Esophagus muscularis mucosa (tissue), 4 donors: ENCODE measurements around the gene POLQ. TPM values are rescaled to one million over a fixed set of nuclear protein-coding genes. Genes with fewer than 3 reads are reported as not detected.

Source experiments
- DNase-seq: peaks from one replicate; pipeline ENCODE4 v3.0.0-alpha.2; 2017; ENCODE audit errors: extremely low spot score
- H3K27ac ChIP-seq, 4 donors: fragments of 200-600 bp; sonication (generic); replicated peaks in 1 of 4; 1 replicate in 3 of 4; 2 replicates in 1 of 4; pipeline ENCODE4 v1.5.1; 2016 to 2019; ENCODE audit warnings: mild to moderate bottlenecking in 1 of 4
- H3K27me3 ChIP-seq, 4 donors: fragments of 200-600 bp; sonication (generic); one replicate each; pipeline versions ENCODE4 v1.5.1 to v1.6.0; 2016 to 2019
- H3K36me3 ChIP-seq, 4 donors: fragments of 200-600 bp; sonication (generic); one replicate each; pipeline ENCODE4 v1.5.1; 2016 to 2019
- H3K4me1 ChIP-seq, 4 donors: fragments of 200-600 bp; sonication (generic); one replicate each; pipeline ENCODE4 v1.5.1; 2016 to 2019
- H3K4me3 ChIP-seq, 4 donors: fragments of 200-600 bp; sonication (generic); 1 replicate in 2 of 4; 2 replicates in 2 of 4; pipeline ENCODE4 v1.5.1; 2016 to 2019; ENCODE audit warnings: mild to moderate bottlenecking in 4 of 4, moderate library complexity in 1 of 4
- H3K9me3 ChIP-seq, 4 donors: fragments of 200-600 bp; sonication (generic); 1 replicate in 3 of 4; 2 replicates in 1 of 4; pipeline ENCODE4 v1.5.1; 2016 to 2019
- EP300 ChIP-seq: sonication (generic); formaldehyde crosslinking; IDR thresholded peaks from one replicate; pipeline ENCODE4 v1.6.1; 2017; ENCODE audit warnings: antibody characterized with exemption
- POLR2A ChIP-seq: fragments of 450-650 bp; IDR thresholded peaks from one replicate; pipeline ENCODE4 v1.6.1; 2017; ENCODE audit warnings: antibody characterized with exemption, moderate library complexity, mild to moderate bottlenecking, low read depth
- POLR2AphosphoS5 ChIP-seq, 2 donors: sonication (generic); formaldehyde crosslinking; IDR thresholded peaks; one replicate each; pipeline ENCODE4 v1.6.1; 2017; ENCODE audit warnings: antibody characterized with exemption in 2 of 2
- WGBS: methylation state at CpG from one replicate; pipeline ENCODE4 v1.1.5; 2018; 5-methylcytosine and 5-hydroxymethylcytosine counted together
- intact Hi-C: fragments of 100-400 bp; cut with DNase I; formaldehyde crosslinking; loops from one replicate; pipeline ENCODE4 v1.15.1; 2023
- total RNA-seq, 4 donors: library from RNA; depleted of rRNA; stranded (reverse); fragments of >200 nt; gene quantifications; one replicate each; pipeline versions ENCODE4 v1.1.0 to v1.2.1, GENCODE V29; 2016
- TF ChIP-seq, protein P1 (sequence below), 3 experiments: fragments of 200-600 bp in 2 of 3; fragments of 450-650 bp in 1 of 3; sonication (generic) in 2 of 3; IDR thresholded peaks; one replicate each; pipeline ENCODE4 v1.5.1; 2017 to 2019; ENCODE audit warnings: antibody characterized with exemption in 3 of 3, mild to moderate bottlenecking in 2 of 3, moderate library complexity in 1 of 3

POLQ gene
- total RNA-seq, 4 donors from 2014 or later = under 0.01 to 0.40 (median 0.15) TPM

DNA sequence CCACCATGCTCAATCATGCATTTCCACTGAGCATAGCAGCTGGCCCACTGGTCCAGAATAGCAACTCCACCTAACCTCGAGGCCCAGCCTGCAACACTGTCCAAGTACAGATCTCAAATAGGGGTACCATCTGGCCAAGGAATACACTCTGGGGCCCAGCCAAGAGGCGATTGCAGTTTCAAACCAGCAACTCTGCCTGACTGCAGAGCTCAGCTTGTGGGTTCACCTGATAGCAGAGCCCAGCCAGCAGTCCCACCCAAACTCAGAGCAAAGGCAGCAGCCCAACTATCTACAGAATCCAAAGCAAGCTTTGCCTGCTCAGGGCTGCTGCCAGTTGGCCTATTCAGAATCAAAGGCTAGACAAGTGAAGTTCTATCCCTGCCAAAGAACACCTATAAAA is 30.5 kb downstream of the POLQ start:
- intact Hi-C loops = no loop called here
- Histone ChIP-seq H3K27ac (no peak overlapping the region), H3K27me3 (no peaks in the 10 kb centered on the region), H3K4me1 (no peaks in the 10 kb centered on the region), H3K36me3 (no peaks in the 10 kb centered on the region), H3K4me3 (no peak overlapping the region), H3K9me3 (peaks cover 0 to 19% (median 7%) of the 10 kb centered on the region in 4 donors)
- WGBS = 50% methylated on average over 2 of the region's 2 CpGs
- no peak for TF ChIP-seq EP300
- TF ChIP-seq, protein P1, sequence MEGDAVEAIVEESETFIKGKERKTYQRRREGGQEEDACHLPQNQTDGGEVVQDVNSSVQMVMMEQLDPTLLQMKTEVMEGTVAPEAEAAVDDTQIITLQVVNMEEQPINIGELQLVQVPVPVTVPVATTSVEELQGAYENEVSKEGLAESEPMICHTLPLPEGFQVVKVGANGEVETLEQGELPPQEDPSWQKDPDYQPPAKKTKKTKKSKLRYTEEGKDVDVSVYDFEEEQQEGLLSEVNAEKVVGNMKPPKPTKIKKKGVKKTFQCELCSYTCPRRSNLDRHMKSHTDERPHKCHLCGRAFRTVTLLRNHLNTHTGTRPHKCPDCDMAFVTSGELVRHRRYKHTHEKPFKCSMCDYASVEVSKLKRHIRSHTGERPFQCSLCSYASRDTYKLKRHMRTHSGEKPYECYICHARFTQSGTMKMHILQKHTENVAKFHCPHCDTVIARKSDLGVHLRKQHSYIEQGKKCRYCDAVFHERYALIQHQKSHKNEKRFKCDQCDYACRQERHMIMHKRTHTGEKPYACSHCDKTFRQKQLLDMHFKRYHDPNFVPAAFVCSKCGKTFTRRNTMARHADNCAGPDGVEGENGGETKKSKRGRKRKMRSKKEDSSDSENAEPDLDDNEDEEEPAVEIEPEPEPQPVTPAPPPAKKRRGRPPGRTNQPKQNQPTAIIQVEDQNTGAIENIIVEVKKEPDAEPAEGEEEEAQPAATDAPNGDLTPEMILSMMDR (IDR thresholded peaks at IDR 0.05) = no peak
- TF ChIP-seq POLR2A = no peak
- no peak for TF ChIP-seq POLR2AphosphoS5 (IDR thresholded peaks at IDR 0.05)
- no peak for DNase-seq

DNA sequence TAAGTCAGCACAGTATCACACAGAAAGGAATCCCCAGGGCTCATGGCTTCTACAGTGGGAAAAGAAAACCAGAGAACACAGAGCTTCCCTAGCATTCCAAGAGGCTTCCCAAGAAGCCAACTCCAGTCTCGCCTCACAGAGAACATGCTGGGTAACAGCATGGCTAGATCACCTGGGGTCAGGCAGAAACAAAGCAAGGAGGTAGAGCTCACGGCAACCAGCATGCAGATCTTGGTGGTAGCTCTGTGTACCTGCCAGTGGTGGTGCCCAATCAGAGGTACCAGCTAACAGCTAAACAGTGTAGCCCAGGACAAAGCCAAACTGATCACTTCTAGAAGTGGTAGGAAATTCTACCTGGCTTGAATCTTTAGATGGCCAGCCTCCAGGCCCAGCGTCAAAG is 31.3 kb downstream of the POLQ start:
- DNase-seq = no peak
- intact Hi-C loops = no loop called here
- 100% methylated on average over 3 of the region's 3 CpGs for WGBS

DNA sequence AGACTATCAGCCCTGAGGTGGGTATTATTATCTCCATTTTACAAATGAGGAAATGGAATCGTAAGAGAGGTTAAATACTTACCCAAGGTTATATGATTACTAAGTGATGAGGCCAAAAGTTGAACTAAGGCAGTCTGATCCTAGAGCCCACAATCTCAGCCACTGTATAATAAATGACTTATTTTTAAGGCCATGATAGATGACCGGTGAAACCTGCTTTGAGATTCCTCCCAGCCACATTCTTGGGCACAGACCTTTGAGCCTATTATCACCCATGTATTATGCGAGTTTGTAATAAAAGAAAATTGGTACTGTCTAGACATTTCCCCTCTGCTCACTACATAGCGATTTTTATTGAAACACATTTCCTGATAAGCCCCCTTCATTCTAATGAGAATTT is 37.4 kb downstream of the POLQ start:
- Histone ChIP-seq H3K27me3 (no peaks in the 10 kb centered on the region), H3K9me3 (no peaks in the 10 kb centered on the region), H3K36me3 (no peaks in the 10 kb centered on the region), H3K4me3 (no peak overlapping the region), H3K27ac (no peak overlapping the region), H3K4me1 (no peaks in the 10 kb centered on the region)
- DNase-seq = no peak
- WGBS = 94% methylated on average over 4 of the region's 4 CpGs
- intact Hi-C loops = no loop called here
- TF ChIP-seq EP300 = no peak
- TF ChIP-seq POLR2AphosphoS5 (IDR thresholded peaks at IDR 0.05) = no peak
- TF ChIP-seq, protein P1 (IDR thresholded peaks at IDR 0.05) = no peak
- TF ChIP-seq POLR2A = no peak

More for the DNA sequence above, 31.3 kb downstream of the POLQ start:
- Histone ChIP-seq H3K27ac (no peak overlapping the region), H3K27me3 (no peaks in the 10 kb centered on the region), H3K4me1 (no peaks in the 10 kb centered on the region), H3K36me3 (no peaks in the 10 kb centered on the region), H3K4me3 (no peak overlapping the region), H3K9me3 (peaks cover 0 to 19% (median 7%) of the 10 kb centered on the region in 4 donors)
- TF ChIP-seq POLR2A (no peak), EP300 (no peak), POLR2AphosphoS5 (IDR thresholded peaks at IDR 0.05) (no peak)
- TF ChIP-seq, protein P1 (IDR thresholded peaks at IDR 0.05) = no peak

DNA sequence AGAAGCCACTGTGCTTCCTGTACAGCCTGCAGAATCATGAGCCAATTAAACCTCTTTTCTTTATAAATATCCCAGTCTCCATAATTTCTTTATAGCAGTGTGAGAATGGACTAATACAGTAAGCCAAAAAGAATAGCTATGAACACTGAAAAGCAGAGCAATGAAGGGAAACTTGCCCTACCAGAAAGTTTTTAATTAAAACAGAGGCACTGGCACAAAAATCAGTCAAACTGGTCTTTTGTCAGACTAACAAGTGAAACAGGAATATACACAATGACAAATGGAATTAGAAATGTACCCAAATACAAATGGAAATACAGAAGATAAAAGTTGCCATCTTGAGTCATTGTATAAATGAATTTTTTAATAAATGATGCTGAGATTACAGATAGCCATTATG is 40.5 kb downstream of the POLQ start:
- no peak for DNase-seq
- no peaks in the 10 kb centered on the region for H3K9me3 ChIP-seq
- H3K27ac ChIP-seq = no peak overlapping the region
- no peaks in the 10 kb centered on the region for H3K36me3 ChIP-seq
- H3K27me3 ChIP-seq = no peaks in the 10 kb centered on the region
- TF ChIP-seq, protein P1 (IDR thresholded peaks at IDR 0.05) = no peak
- TF ChIP-seq POLR2A (no peak), EP300 (no peak), POLR2AphosphoS5 (IDR thresholded peaks at IDR 0.05) (no peak)
- no peaks in the 10 kb centered on the region for H3K4me1 ChIP-seq
- intact Hi-C loops = no loop called here
- no peak overlapping the region for H3K4me3 ChIP-seq

GRCh38 chr3:121504618-121505017 is 41.2 kb downstream of the POLQ start:
- Histone ChIP-seq H3K36me3 (no peaks in the 10 kb centered on the region), H3K4me3 (no peak overlapping the region), H3K4me1 (no peaks in the 10 kb centered on the region), H3K9me3 (no peaks in the 10 kb centered on the region), H3K27me3 (no peaks in the 10 kb centered on the region), H3K27ac (no peak overlapping the region)
- 96% methylated on average over 2 of the region's 2 CpGs for WGBS
- no peak for DNase-seq
- intact Hi-C loops = no loop called here
- no peak for TF ChIP-seq POLR2AphosphoS5 (IDR thresholded peaks at IDR 0.05)
- no peak for TF ChIP-seq POLR2A
- TF ChIP-seq EP300 = no peak
- TF ChIP-seq, protein P1 (IDR thresholded peaks at IDR 0.05) = no peak
